SK-N-DZ (cell line): ENCODE results near the gene ZNF343. TPM values are rescaled to one million over a fixed set of nuclear protein-coding genes. Genes with fewer than 3 reads are reported as not detected.
"Not testable (repeated sequence)": the region's sequence is repeated elsewhere in the genome, so short reads cannot be mapped to it uniquely, and the experiment has no call there.

Experiments
- DNase-seq: peaks from one replicate; pipeline ENCODE4 v3.0.0-alpha.2; 2015; ENCODE audit warnings: low spot score
- polyA plus RNA-seq, 2 experiments: library from polyadenylated mRNA; depleted of rRNA; stranded (reverse); fragments of >200 nt; gene quantifications; 2 replicates each; pipeline ENCODE4 v1.2.3, GENCODE V29; 2014

ZNF343 gene
- polyA plus RNA-seq (2014; cell fraction: cytosol; rRNA removed): 10.8 and 12.3 TPM in 2 replicates
- polyA plus RNA-seq (2014; cell fraction: nucleus; rRNA removed): 15.0 and 24.3 TPM in 2 replicates

GRCh38 chr20:2508631-2509467 lies at the start of gene ZNF343:
Gene ZNF343 (minus strand): TSS chr20:2508915. CDS start chr20:2493895, 15,020 bp downstream.
- peak; percentile 87 for DNase-seq

GRCh38 chr20:2557873-2558580 lies 49.3 kb upstream of the ZNF343 start:
- DNase-seq: no peak

- DNase-seq: no peak
Measured at GRCh38 chr20:2545594-2545993, 36.9 kb upstream of the ZNF343 start.

- no peak for DNase-seq
Measured at GRCh38 chr20:2544211-2544610, 35.5 kb upstream of the ZNF343 start.

GRCh38 chr20:2542361-2542760 lies 33.6 kb upstream of the ZNF343 start:
- no peak for DNase-seq

GRCh38 chr20:2541940-2542339 lies 33.2 kb upstream of the ZNF343 start:
- DNase-seq: no peak

GRCh38 chr20:2538931-2539720 lies 30.4 kb upstream of the ZNF343 start:
- peak; percentile 33 for DNase-seq

GRCh38 chr20:2538356-2538755 lies 29.6 kb upstream of the ZNF343 start:
- DNase-seq: no peak

GRCh38 chr20:2537101-2537500 lies 28.4 kb upstream of the ZNF343 start:
- no peak for DNase-seq

- DNase-seq: no peak
Measured at GRCh38 chr20:2536560-2536986, 27.9 kb upstream of the ZNF343 start, which contains the start of gene TMC2. Gene TMC2 (plus strand): TSS chr20:2536573. CDS start chr20:2536622, 49 bp downstream.

- DNase-seq: peak; percentile 42
Measured at GRCh38 chr20:2535711-2536559, 27.2 kb upstream of the ZNF343 start.

- no peak for DNase-seq
Measured at GRCh38 chr20:2533118-2533517, 24.4 kb upstream of the ZNF343 start.

GRCh38 chr20:2528671-2529271 lies 20.1 kb upstream of the ZNF343 start:
- no peak for DNase-seq

GRCh38 chr20:2527762-2528161 lies 19.0 kb upstream of the ZNF343 start:
- no peak for DNase-seq

- DNase-seq: not testable (repeated sequence)
Measured at GRCh38 chr20:2526218-2526583, 17.5 kb upstream of the ZNF343 start.

- peak; percentile 60 for DNase-seq
Measured at GRCh38 chr20:2524709-2525506, 16.2 kb upstream of the ZNF343 start.

GRCh38 chr20:2523919-2524708 lies 15.4 kb upstream of the ZNF343 start:
- peak; percentile 71 for DNase-seq

GRCh38 chr20:2522826-2523429 lies 14.2 kb upstream of the ZNF343 start:
- DNase-seq: not testable (repeated sequence)
